Loucy (cell line): Measurements from ENCODE around the gene PGAM5.

Experiments used
- H2AFZ ChIP-seq: fragments of 200-600 bp; sonication (generic); 2 replicates; pipeline ENCODE4 v1.6.0; 2016; ENCODE audit warnings: antibody characterized with exemption, mild to moderate bottlenecking, low read length, moderate library complexity
- H3F3A ChIP-seq: fragments of 200-600 bp; 2 replicates; pipeline ENCODE4 v1.6.0; 2016; ENCODE audit warnings: antibody characterized with exemption, low read depth, mild to moderate bottlenecking
- H3K27me3 ChIP-seq: fragments of 200-600 bp; sonication (generic); 2 replicates; pipeline ENCODE4 v1.6.1; 2014; ENCODE audit warnings: low read length, mild to moderate bottlenecking; ENCODE audit not compliant: insufficient read depth, poor library complexity, severe bottlenecking
- H3K36me3 ChIP-seq: fragments of 200-600 bp; sonication (generic); 2 replicates; pipeline ENCODE4 v1.6.1; 2016; ENCODE audit warnings: low read length; ENCODE audit not compliant: insufficient read depth
- H3K4me1 ChIP-seq: fragments of 200-600 bp; sonication (generic); 2 replicates; pipeline ENCODE4 v1.5.1; 2014; ENCODE audit warnings: low read length, mild to moderate bottlenecking; ENCODE audit not compliant: insufficient read depth, poor library complexity, severe bottlenecking
- H3K4me2 ChIP-seq: fragments of 200-600 bp; sonication (generic); 2 replicates; pipeline ENCODE4 v1.6.0; 2014; ENCODE audit warnings: antibody characterized with exemption, low read length, low read depth, mild to moderate bottlenecking; ENCODE audit not compliant: poor library complexity, severe bottlenecking
- H3K4me3 ChIP-seq: fragments of 200-600 bp; sonication (generic); 2 replicates; pipeline ENCODE4 v1.5.1; 2014; ENCODE audit warnings: low read length, mild to moderate bottlenecking, mixed read lengths; ENCODE audit not compliant: poor library complexity, severe bottlenecking
- H3K79me2 ChIP-seq: fragments of 200-600 bp; sonication (generic); 2 replicates; pipeline ENCODE4 v1.6.1; 2014; ENCODE audit warnings: low read length; ENCODE audit not compliant: insufficient read depth
- H3K9ac ChIP-seq: fragments of 200-600 bp; sonication (generic); 2 replicates; pipeline ENCODE4 v1.6.0; 2014; ENCODE audit warnings: mild to moderate bottlenecking, low read depth, low read length, moderate library complexity; ENCODE audit not compliant: poor library complexity, severe bottlenecking
- H3K9me2 ChIP-seq: fragments of 200-600 bp; sonication (generic); replicated peaks from 2 replicates; pipeline ENCODE4 v1.6.1; 2016; ENCODE audit warnings: low read depth, low read length, mixed read lengths
- H3K9me3 ChIP-seq: fragments of 200-600 bp; sonication (generic); 2 replicates; pipeline ENCODE4 v1.6.1; 2014; ENCODE audit warnings: mild to moderate bottlenecking, antibody characterized with exemption, low read length, low read depth; ENCODE audit not compliant: insufficient read depth
- H4K20me1 ChIP-seq: fragments of 200-600 bp; sonication (generic); 2 replicates; pipeline ENCODE4 v1.6.0; 2014; ENCODE audit warnings: antibody characterized with exemption, low read length, mild to moderate bottlenecking; ENCODE audit not compliant: insufficient read depth, poor library complexity, severe bottlenecking
- EZH2phosphoT487 ChIP-seq: fragments of 200-600 bp; IDR thresholded peaks from 2 replicates; pipeline ENCODE4 v1.6.1; 2018; ENCODE audit warnings: antibody characterized with exemption, mild to moderate bottlenecking, moderate library complexity, borderline replicate concordance
- TF ChIP-seq, protein P1 (sequence below): fragments of 200-600 bp; sonication (generic); conservative IDR thresholded peaks from 2 replicates; pipeline ENCODE4 v1.5.1; 2014; ENCODE audit warnings: mild to moderate bottlenecking, antibody characterized with exemption, low read length

The PGAM5 gene

DNA sequence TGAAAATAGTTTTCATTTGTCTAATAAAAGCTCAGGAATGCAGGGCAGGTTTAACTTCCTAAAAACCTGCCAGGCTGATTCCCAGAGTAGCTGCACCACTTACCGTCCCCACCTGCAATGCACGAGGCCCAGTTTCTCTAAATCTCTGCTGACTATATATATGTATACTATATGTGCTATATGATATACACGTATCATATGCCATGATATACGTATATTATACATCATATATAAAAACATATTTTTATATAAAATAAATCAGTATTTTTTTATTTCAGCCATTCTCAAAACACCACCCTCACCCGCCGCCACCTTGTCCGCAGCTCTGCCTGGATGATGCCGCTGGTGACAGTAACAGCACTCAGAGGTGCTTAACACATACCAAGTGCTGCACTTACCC, 48.7 kb downstream of the PGAM5 start:
- Histone ChIP-seq H3K4me1 (peaks cover 20% of the 10 kb centered on the region), H3K27me3 (no peaks in the 10 kb centered on the region), H3F3A (peaks cover 8% of the 10 kb centered on the region; the same call in 1 of the 2 replicates), H3K79me2 (peaks cover 85% of the 10 kb centered on the region), H3K4me2 (peak overlapping the region; percentile 89), H3K9ac (no peak overlapping the region), H3K9me3 (no peaks in the 10 kb centered on the region), H4K20me1 (peaks cover 51% of the 10 kb centered on the region), H3K36me3 (peaks cover 6% of the 10 kb centered on the region; the same call in 1 of the 2 replicates), H3K4me3 (peak overlapping the region; percentile 84), H2AFZ (no peak overlapping the region), H3K9me2 (no peaks in the 10 kb centered on the region)
- TF ChIP-seq, protein P1, sequence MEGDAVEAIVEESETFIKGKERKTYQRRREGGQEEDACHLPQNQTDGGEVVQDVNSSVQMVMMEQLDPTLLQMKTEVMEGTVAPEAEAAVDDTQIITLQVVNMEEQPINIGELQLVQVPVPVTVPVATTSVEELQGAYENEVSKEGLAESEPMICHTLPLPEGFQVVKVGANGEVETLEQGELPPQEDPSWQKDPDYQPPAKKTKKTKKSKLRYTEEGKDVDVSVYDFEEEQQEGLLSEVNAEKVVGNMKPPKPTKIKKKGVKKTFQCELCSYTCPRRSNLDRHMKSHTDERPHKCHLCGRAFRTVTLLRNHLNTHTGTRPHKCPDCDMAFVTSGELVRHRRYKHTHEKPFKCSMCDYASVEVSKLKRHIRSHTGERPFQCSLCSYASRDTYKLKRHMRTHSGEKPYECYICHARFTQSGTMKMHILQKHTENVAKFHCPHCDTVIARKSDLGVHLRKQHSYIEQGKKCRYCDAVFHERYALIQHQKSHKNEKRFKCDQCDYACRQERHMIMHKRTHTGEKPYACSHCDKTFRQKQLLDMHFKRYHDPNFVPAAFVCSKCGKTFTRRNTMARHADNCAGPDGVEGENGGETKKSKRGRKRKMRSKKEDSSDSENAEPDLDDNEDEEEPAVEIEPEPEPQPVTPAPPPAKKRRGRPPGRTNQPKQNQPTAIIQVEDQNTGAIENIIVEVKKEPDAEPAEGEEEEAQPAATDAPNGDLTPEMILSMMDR = no peak
- no peak for TF ChIP-seq EZH2phosphoT487

DNA sequence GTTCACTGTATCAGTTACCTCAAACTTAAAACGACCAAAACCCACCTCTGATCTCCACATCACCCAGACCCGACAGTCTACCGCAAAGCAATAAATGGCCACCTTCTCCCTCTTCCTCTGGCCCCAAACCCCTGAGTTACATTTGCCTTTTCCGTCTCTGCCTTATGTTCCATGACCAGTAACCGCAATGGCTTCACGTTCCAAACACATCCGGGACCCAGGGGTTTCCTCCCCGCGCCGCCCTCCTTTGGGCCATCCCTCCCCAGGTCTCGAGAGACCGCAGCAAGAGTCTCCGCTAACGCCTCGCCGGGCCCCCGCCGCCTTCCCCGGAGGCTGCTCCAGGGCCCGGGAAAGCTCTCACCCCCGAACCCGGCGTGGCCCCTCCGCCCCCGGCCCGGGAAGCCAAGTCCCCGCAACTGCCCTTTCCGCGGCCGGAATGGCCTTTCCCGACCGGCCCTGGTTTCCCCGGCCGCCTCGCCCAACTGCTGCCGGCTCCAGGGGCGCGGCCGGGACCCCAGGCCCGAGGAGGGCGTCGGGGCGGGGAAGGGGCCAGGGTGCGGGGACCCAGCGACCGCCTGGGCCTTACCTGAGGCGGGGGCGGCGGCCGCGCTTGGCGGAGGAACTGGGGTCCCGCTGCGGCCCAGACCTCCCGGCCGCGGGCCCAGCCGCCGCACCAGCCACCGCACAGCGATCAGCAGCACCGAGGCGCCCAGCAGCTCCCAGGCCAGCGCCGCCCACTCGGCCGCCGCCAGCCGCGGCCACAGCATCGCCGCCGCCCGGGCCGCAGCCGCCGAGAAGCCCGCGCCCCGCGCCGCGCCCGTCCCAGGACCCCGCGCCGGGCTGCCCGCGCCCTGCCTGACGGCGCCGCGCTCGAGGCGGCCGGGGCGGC, 50.6 kb downstream of the PGAM5 start, which contains the start of gene ANKLE2:
ANKLE2 (minus strand) TSS at position 801 of the 889 bp plus-strand sequence; CDS start at position 767, 34 bp downstream.
- no peaks in the 10 kb centered on the region for H3K27me3 ChIP-seq
- peaks cover 70% of the 10 kb centered on the region for H3K79me2 ChIP-seq
- peak within 1 kb of the TSS; percentile 84 for H3K4me3 ChIP-seq
- peak within 1 kb of the TSS; percentile 89 for H3K4me2 ChIP-seq
- H3K4me1 ChIP-seq = peaks cover 37% of the 10 kb centered on the region
- peaks cover 45% of the 10 kb centered on the region for H4K20me1 ChIP-seq
- H2AFZ ChIP-seq = peak within 1 kb of the TSS; percentile 82
- TF ChIP-seq EZH2phosphoT487 = no peak
- TF ChIP-seq, protein P1 = no peak
- H3K9me3 ChIP-seq = no peaks in the 10 kb centered on the region
- H3K36me3 ChIP-seq = no peaks in the 10 kb centered on the region
- peaks cover 8% of the 10 kb centered on the region; the same call in 1 of the 2 replicates for H3F3A ChIP-seq
- H3K9ac ChIP-seq = peak within 1 kb of the TSS; percentile 93
- H3K9me2 ChIP-seq = no peaks in the 10 kb centered on the region

DNA sequence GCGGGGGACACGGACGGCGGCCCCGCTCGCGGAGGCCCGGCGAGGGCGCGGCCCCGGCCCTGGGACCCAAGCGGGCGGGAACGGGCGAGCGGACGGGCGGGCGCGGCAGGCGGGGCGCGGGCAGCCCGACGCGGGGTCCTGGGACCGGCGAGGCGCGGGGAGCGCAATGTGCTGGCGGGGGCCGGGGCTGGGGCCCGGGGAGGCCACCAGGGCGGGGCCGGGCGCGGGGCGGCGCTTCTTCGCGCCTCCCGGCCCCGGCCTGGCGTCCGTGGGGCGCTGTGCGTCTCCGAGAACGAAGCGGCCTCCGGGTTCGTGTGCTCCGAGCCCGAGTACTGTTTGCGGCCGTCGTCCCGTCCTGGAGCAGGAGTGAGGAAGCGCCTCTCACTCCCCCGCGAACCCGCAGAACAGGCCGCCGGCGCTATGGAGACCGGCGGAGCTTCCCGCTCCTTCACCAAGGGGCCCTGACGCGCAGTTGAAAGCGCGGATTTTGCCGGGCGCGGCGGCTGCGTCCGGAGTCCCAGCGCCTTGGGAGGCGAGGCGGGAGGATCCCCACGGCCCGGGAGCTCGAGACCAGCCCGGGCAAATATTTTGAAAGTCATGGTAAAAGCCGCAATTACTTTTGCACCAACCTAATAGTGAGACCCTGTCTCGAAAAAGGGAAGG, 51.4 kb downstream of the PGAM5 start:
- Histone ChIP-seq H3K27me3 (no peaks in the 10 kb centered on the region), H3K4me2 (peak overlapping the region; percentile 62), H3K36me3 (no peaks in the 10 kb centered on the region), H3K79me2 (peaks cover 62% of the 10 kb centered on the region), H3K9me3 (no peaks in the 10 kb centered on the region), H4K20me1 (peaks cover 41% of the 10 kb centered on the region), H3F3A (peaks cover 8% of the 10 kb centered on the region; the same call in 1 of the 2 replicates), H3K9me2 (no peaks in the 10 kb centered on the region), H3K9ac (peak overlapping the region; percentile 89), H2AFZ (peak overlapping the region; percentile 82), H3K4me3 (peak overlapping the region; percentile 82), H3K4me1 (peaks cover 45% of the 10 kb centered on the region)
- TF ChIP-seq, protein P1 = 0 out of 2 replicates have a peak, but pooled peaks have one; percentile 22
- TF ChIP-seq EZH2phosphoT487 = no peak
